RWPE1 (cell line): ENCODE measurements around the gene TTLL10.
"Not testable (repeated sequence)": the region's sequence is repeated elsewhere in the genome, so short reads cannot be mapped to it uniquely, and the experiment has no call there.

Source experiments
- CTCF ChIA-PET: fragments of 350-600 bp; sonication (Branson Sonifier 250); formaldehyde crosslinking; extraction: SDS; loops from one replicate; lab custom pipeline; 2021; lab: Yijun Ruan, JAX
- POLR2A ChIA-PET: fragments of 400-600 bp; formaldehyde crosslinking; extraction: SDS; loops from one replicate; lab custom pipeline; 2020; ENCODE audit warnings: antibody characterized with exemption; ENCODE audit not compliant: low non-redundant PET; lab: Yijun Ruan, JAX
- DNase-seq: peaks from one replicate; pipeline ENCODE4 v3.0.0; 2012; ENCODE audit warnings: low spot score
- H3K27ac ChIP-seq: fragments of 450-650 bp; 2 replicates; pipeline ENCODE4 v1.5.1; 2017
- CTCF ChIP-seq: fragments of 450-650 bp; conservative IDR thresholded peaks from 2 replicates; pipeline ENCODE4 v1.5.1; 2017; ENCODE audit warnings: low read depth, mild to moderate bottlenecking

TTLL10 gene

GRCh38 chr1:1141244-1141910 is 32.3 kb upstream of the TTLL10 start:
- DNase-seq: no peak
- CTCF ChIA-PET: interaction anchor here (0.6 kb wide), 1 partner anchor 62 kb away, joined by 3 read pairs; no protein-coding TSS in a partner anchor
- TF ChIP-seq CTCF: no peak
- POLR2A ChIA-PET: no interaction called here
- H3K27ac ChIP-seq: no peak overlapping the region

- no peak for DNase-seq
- H3K27ac ChIP-seq: no peak overlapping the region
- TF ChIP-seq CTCF: no peak
- ChIA-PET POLR2A (no interaction called here), CTCF (interaction anchor here (0.6 kb wide), 1 partner anchor 62 kb away, joined by 3 read pairs; no protein-coding TSS in a partner anchor)
Measured at GRCh38 chr1:1141911-1142250, 31.8 kb upstream of the TTLL10 start.

GRCh38 chr1:1142352-1142751 is 31.3 kb upstream of the TTLL10 start:
- H3K27ac ChIP-seq, DNase-seq, POLR2A ChIA-PET: not testable (repeated sequence)
- CTCF ChIA-PET: interaction anchor here (0.6 to 0.7 kb wide), 2 partner anchors 23 to 291 kb away, joined by 3 read pairs; no protein-coding TSS in a partner anchor

GRCh38 chr1:1142844-1143243 is 30.8 kb upstream of the TTLL10 start:
- POLR2A ChIA-PET: no interaction called here
- no peak overlapping the region for H3K27ac ChIP-seq
- CTCF ChIA-PET: interaction anchor here (0.6 to 0.7 kb wide), 2 partner anchors 22 to 291 kb away, joined by 3 read pairs; no protein-coding TSS in a partner anchor
- no peak for DNase-seq
- no peak for TF ChIP-seq CTCF

- CTCF ChIA-PET: no interaction called here
- DNase-seq: no peak
- no peak for TF ChIP-seq CTCF
- POLR2A ChIA-PET: interaction anchor here (0.5 kb wide), 1 partner anchor 15 kb away, joined by 3 read pairs; no protein-coding TSS in a partner anchor
- H3K27ac ChIP-seq: peak overlapping the region; percentile 85
Measured at GRCh38 chr1:1143636-1144035, 30.0 kb upstream of the TTLL10 start.

- CTCF ChIA-PET: no interaction called here
Measured at GRCh38 chr1:1144122-1144842, 29.4 kb upstream of the TTLL10 start.

More at GRCh38 chr1:1144122-1144842, 29.4 kb upstream of the TTLL10 start:
- POLR2A ChIA-PET: interaction anchor here (0.5 kb wide), 1 partner anchor 15 kb away, joined by 3 read pairs; no protein-coding TSS in a partner anchor
- no peak for TF ChIP-seq CTCF
- H3K27ac ChIP-seq: peak overlapping the region; percentile 85
- no peak for DNase-seq
